ENCODE data around the gene KLHDC3.

Gene KLHDC3

DNA sequence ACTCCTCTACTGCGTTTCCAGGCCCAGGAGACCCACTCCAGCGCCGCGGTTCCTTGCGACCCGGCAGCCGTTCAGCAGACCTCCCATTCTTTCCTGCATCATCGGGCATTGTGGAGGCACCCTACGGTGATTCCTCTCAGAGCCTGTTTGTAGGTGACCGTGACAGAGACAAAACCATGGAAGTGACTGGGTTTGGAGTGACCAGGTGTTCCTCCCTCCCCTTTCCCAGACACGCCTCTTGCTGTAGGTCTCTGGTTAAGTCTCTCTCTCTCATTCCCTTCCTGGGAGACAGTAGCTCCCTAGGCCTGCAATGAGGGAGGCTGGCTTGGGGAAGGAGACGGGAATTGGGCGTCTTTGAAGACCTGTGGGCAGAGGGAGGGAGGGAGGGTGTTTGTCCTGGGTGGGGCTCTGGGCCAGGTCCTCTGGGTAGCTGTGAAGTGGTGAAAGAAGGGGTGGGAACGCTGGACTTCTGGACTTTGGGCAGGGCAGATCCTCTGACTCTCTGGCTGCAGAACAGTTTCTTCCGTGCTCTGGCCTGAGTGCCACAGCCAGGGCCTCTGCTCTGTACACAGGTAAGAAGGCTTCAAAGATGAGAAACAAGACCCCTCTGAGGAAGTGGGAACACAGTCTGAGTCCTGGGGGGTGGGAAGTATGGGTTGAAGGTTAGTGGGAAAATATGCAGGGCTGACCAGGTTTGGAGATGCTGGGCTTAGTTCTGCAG lies 46.1 kb downstream of the KLHDC3 start:
- no peak for DNase-seq

- DNase-seq, result no peak
These were observed 46.9 kb downstream of the KLHDC3 start for GRCh38 chr6:43060755-43061633.

- no peak for DNase-seq
These were observed 47.8 kb downstream of the KLHDC3 start for GRCh38 chr6:43061861-43062260.

- DNase-seq, result no peak
These were observed 48.8 kb downstream of the KLHDC3 start for GRCh38 chr6:43062818-43063217.

DNA sequence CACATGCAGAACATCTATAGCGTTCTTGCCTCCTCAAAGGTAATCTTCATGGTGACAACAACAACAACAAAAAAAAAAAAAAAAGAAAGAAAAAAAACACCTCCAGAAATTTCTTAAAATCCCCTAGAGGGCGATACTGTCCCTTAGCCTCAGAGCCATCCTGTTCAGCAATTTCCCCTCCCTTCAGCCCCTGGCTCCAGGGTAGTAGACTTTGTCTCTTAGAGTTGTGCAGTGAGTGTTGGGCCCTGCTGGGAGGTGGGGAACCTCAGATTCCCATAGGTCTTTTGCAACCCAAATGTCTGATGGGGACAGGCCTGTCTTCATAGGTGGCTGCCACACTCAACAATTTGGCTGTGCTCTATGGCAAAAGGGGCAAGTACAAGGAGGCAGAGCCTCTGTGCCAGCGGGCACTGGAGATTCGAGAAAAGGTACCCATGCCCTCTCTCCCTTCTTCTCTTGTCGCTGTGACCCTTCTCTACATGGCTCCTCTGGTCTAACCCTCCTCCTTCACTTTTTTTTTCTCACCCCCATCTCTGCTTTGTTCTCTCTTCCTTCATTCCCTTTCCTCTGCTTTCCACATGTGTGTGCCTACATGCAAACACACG lies 56.1 kb downstream of the KLHDC3 start:
- DNase-seq, result peak; percentile 35

Measured in suppressor macrophage treated with lipopolysaccharide for 4 hours (primary cell).